ENCODE results near the gene ADGRF4. TPM values are rescaled to one million over a fixed set of nuclear protein-coding genes. Genes with fewer than 3 reads are reported as not detected.

The ADGRF4 gene
- total RNA-seq: 10.1 TPM

GRCh38 chr6:47698342-47698787 lies at the start of gene ADGRF4:
Gene ADGRF4 (plus strand): TSS chr6:47698580. CDS start chr6:47707246, 8,666 bp downstream.
- Histone ChIP-seq H3K36me3 (no peaks in the 10 kb centered on the region), H3K27ac (no peak within 1 kb of the TSS), H3K4me1 (peaks cover 11% of the 10 kb centered on the region), H3K9me3 (no peaks in the 10 kb centered on the region), H3K4me3 (peak within 1 kb of the TSS in 1 of 2 donors; percentile 26), H3K27me3 (no peaks in the 10 kb centered on the region)
- TF ChIP-seq CTCF (IDR thresholded peaks at IDR 0.05) (no peak), POLR2AphosphoS5 (IDR thresholded peaks at IDR 0.05; ENCODE audit: insufficient read depth in 1 of 2, low read depth in 1 of 2) (peak in 1 of 2 donors; percentile 67), POLR2A (IDR thresholded peaks at IDR 0.05) (no peak)
- intact Hi-C loops (cut with DNase I): no loop called here
- no peak for DNase-seq (ENCODE audit: extremely low spot score in 2 of 2)

GRCh38 chr6:47650553-47651432 lies 47.6 kb upstream of the ADGRF4 start:
- no peak for DNase-seq (ENCODE audit: extremely low spot score in 2 of 2)
- TF ChIP-seq POLR2A (IDR thresholded peaks at IDR 0.05) (no peak), POLR2AphosphoS5 (IDR thresholded peaks at IDR 0.05; ENCODE audit: insufficient read depth in 1 of 2, low read depth in 1 of 2) (no peak), CTCF (IDR thresholded peaks at IDR 0.05) (no peak)
- no peak overlapping the region for H3K27ac ChIP-seq
- H3K27me3 ChIP-seq: no peaks in the 10 kb centered on the region
- no peaks in the 10 kb centered on the region for H3K36me3 ChIP-seq
- intact Hi-C loops (cut with DNase I): no loop called here
- no peaks in the 10 kb centered on the region for H3K9me3 ChIP-seq
- H3K4me3 ChIP-seq: no peak overlapping the region
- H3K4me1 ChIP-seq: no peaks in the 10 kb centered on the region

GRCh38 chr6:47651505-47651944 lies 46.9 kb upstream of the ADGRF4 start:
- H3K27me3 ChIP-seq: no peaks in the 10 kb centered on the region
- no peaks in the 10 kb centered on the region for H3K9me3 ChIP-seq
- no peak for TF ChIP-seq POLR2A (IDR thresholded peaks at IDR 0.05)
- no peak for TF ChIP-seq CTCF (IDR thresholded peaks at IDR 0.05)
- intact Hi-C loops (cut with DNase I): no loop called here
- no peaks in the 10 kb centered on the region for H3K36me3 ChIP-seq
- no peak overlapping the region for H3K27ac ChIP-seq
- no peak for DNase-seq (ENCODE audit: extremely low spot score in 2 of 2)
- H3K4me1 ChIP-seq: no peaks in the 10 kb centered on the region
- H3K4me3 ChIP-seq: no peak overlapping the region

- TF ChIP-seq POLR2AphosphoS5 (IDR thresholded peaks at IDR 0.05; ENCODE audit: insufficient read depth in 1 of 2, low read depth in 1 of 2) (no peak), CTCF (IDR thresholded peaks at IDR 0.05) (no peak), POLR2A (IDR thresholded peaks at IDR 0.05) (no peak)
- Histone ChIP-seq H3K27me3 (no peaks in the 10 kb centered on the region), H3K4me1 (no peaks in the 10 kb centered on the region), H3K36me3 (no peaks in the 10 kb centered on the region), H3K9me3 (no peaks in the 10 kb centered on the region), H3K4me3 (no peak overlapping the region), H3K27ac (no peak overlapping the region)
- DNase-seq (ENCODE audit: extremely low spot score in 2 of 2): no peak
- intact Hi-C loops (cut with DNase I): no loop called here
These were observed 44.7 kb upstream of the ADGRF4 start for GRCh38 chr6:47653706-47654105.

- DNase-seq (ENCODE audit: extremely low spot score in 2 of 2): no peak
- Histone ChIP-seq H3K27me3 (no peaks in the 10 kb centered on the region), H3K9me3 (no peaks in the 10 kb centered on the region), H3K4me3 (no peak overlapping the region), H3K36me3 (no peaks in the 10 kb centered on the region), H3K27ac (no peak overlapping the region), H3K4me1 (no peaks in the 10 kb centered on the region)
- TF ChIP-seq CTCF (IDR thresholded peaks at IDR 0.05) (no peak), POLR2A (IDR thresholded peaks at IDR 0.05) (no peak)
- intact Hi-C loops (cut with DNase I): no loop called here
These were observed 44.1 kb upstream of the ADGRF4 start for GRCh38 chr6:47654255-47654654.

All from vagina (tissue), 2 donors.